Ectodermal cell (in vitro differentiated cells): ENCODE results near the gene XPO5.

ENCODE experiments used
- H3K27ac ChIP-seq: 2 replicates; pipeline ENCODE4 v1.7.0; 2013; ENCODE audit warnings: mild to moderate bottlenecking, low read depth, low read length; ENCODE audit not compliant: insufficient read depth, poor library complexity, severe bottlenecking
- H3K27me3 ChIP-seq: 2 replicates; pipeline ENCODE4 v1.7.0; 2013; ENCODE audit warnings: mild to moderate bottlenecking, low read length; ENCODE audit not compliant: insufficient read depth, control insufficient read depth, poor library complexity, severe bottlenecking
- H3K36me3 ChIP-seq: one replicate; pipeline ENCODE4 v1.7.0; 2013; ENCODE audit warnings: low read length; ENCODE audit not compliant: control insufficient read depth, insufficient read depth
- H3K4me1 ChIP-seq: one replicate; pipeline ENCODE4 v1.7.0; 2013; ENCODE audit warnings: low read length; ENCODE audit not compliant: control insufficient read depth, insufficient read depth
- H3K4me3 ChIP-seq: 2 replicates; pipeline ENCODE4 v1.7.0; 2013; ENCODE audit warnings: low read depth, low read length, control low read depth; ENCODE audit not compliant: insufficient read depth
- H3K9me3 ChIP-seq: 2 replicates; pipeline ENCODE4 v1.7.0; 2013; ENCODE audit warnings: mild to moderate bottlenecking, low read length, moderate library complexity; ENCODE audit not compliant: control insufficient read depth
- WGBS, 2 experiments: methylation state at CpG; one replicate each; pipeline ENCODE4 v1.1.7; 2013; ENCODE audit warnings: missing lambda C conversion rate in 2 of 2; 5-methylcytosine and 5-hydroxymethylcytosine counted together

Gene XPO5

DNA sequence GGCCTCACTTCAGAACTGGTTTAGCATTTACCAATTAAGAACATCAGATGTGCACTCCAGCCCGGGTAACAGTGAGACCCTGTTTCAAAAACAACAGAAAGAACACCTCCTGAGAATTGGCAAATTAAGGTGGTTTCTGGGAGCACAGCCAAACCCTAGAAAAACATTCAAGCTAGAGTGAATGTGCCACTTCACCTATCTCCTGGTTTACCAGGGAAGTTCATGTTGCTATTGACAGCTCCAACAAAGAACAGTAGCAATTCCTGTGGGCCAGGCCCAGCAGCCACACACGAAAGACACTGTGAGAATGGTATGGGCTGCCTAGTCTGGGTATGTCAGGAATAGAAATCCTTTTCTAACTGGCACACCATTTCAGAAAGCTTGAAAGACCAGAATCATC lies 54.0 kb downstream of the XPO5 start:
- H3K27me3 ChIP-seq = no peaks in the 10 kb centered on the region
- H3K36me3 ChIP-seq = peaks cover 67% of the 10 kb centered on the region
- 90 to 94% methylated on average over 2 of the region's 2 CpGs for WGBS, 2 experiments
- no peak overlapping the region for H3K4me3 ChIP-seq
- no peaks in the 10 kb centered on the region for H3K9me3 ChIP-seq
- no peak overlapping the region for H3K27ac ChIP-seq
- H3K4me1 ChIP-seq = no peaks in the 10 kb centered on the region

DNA sequence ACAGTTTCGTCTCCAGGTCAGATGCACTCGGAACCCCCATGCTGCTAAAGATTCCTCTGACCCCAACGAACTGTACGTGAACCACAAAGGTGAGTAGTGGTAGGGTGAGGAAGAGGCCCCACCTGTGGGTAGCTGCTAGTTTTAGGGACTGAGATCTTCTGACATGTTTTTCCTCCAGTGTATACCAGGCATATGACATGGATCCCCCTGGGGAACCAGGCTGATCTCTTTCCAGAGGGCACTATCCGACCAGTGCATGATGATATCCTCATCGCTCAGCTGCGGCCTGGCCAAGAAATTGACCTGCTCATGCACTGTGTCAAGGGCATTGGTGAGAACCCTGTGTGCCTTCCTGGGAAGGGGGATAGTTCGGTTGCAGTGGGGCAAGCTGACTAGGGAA lies 55.7 kb downstream of the XPO5 start:
- Histone ChIP-seq H3K4me1 (peaks cover 9% of the 10 kb centered on the region), H3K36me3 (peaks cover 52% of the 10 kb centered on the region), H3K9me3 (no peaks in the 10 kb centered on the region), H3K4me3 (no peak overlapping the region), H3K27ac (no peak overlapping the region), H3K27me3 (no peaks in the 10 kb centered on the region)
- 96 to 97% methylated on average over 8 of the region's 8 CpGs for WGBS, 2 experiments

DNA sequence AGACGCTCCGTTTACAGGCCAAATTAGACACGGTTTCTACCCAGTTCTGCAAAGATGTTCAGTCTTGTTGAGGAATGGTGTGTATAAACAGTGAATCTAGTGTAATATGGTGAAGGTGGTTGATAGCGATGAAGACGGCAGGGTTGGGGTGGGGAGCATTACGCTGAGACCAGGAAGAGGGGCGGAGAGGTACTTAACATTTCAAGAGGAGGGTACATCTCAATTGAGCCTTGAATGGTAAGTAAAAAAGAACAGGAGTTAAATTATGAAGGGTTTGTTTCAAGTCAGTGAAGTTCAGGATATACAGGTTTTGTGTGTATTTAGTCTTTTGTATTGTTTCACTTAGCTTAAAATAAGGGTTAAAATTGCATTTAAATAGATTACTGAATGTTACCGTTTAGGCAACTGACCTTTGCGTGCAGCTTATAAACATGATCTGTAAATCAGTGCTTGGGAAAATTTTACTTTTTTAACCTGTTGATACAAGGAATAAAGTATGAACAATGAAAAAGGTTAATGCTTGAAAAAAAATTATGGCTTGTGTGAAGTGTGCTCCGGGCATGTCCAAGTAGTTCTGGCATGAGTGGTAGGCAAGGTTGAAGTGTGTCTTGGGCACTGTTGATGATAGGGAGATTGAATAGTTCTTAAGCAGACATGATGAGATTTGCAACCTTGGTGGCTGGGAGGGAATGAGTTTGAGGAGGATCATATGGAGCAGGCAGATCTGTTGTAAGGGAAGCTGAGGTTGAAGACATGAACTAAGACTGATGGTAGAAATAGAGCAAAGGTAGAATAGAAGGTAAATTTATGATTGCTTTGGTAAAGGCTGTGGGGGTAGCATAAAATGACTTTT lies 58.1 kb downstream of the XPO5 start:
- H3K27ac ChIP-seq = no peak overlapping the region
- peaks cover 51% of the 10 kb centered on the region for H3K36me3 ChIP-seq
- H3K4me3 ChIP-seq = peak overlapping the region; percentile 99
- H3K4me1 ChIP-seq = peaks cover 9% of the 10 kb centered on the region
- no peaks in the 10 kb centered on the region for H3K27me3 ChIP-seq
- WGBS, 2 experiments = 11% methylated on average over 10 of the region's 10 CpGs
- no peaks in the 10 kb centered on the region for H3K9me3 ChIP-seq

DNA sequence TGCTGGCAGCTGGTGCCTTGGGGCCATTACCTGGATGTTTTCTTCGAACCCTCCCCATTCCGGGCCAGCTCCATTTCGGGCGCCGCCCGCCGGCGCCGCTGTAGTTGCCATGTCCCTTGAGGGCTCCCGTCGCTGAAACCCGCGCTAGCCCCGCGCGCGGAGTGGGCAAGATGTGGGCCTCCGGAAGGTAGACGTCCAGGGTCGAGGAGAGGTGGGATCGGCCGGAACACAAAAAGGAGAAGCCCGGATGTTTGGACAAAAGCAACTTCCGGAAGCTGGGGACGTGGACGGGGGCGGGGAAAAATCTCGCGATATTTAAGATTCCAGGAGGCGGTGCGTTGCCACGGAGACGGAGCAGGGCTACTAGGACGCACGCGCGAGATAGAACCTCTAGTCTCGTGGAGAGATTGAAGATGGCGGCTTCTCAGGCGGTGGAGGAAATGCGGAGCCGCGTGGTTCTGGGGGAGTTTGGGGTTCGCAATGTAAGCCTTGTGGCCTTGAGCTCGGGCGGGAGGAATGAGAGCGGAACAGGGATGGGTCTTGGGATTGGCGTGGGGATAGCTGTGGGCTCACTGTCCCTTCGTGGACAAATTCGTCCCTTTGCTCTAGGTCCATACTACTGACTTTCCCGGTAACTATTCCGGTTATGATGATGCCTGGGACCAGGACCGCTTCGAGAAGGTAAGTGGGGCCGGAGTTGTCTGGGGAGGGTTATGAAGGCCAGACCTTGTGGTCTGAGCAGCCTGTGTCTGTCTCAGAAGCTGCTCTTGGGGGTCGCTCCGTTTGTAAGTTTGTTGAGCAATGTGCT lies 58.9 kb downstream of the XPO5 start, which contains the start of the genes POLR1C and YIPF3:
Gene POLR1C (plus strand): TSS at position 393 of the 808 bp plus-strand sequence. CDS start 21 bp downstream, at position 414.
Gene YIPF3 (minus strand): TSS at position 230 of the 808 bp plus-strand sequence. CDS start 119 bp downstream, at position 111.
- Histone ChIP-seq H3K27ac (peak within 1 kb of the TSS; percentile 70), H3K27me3 (no peaks in the 10 kb centered on the region), H3K4me3 (peak within 1 kb of the TSS; percentile 99), H3K36me3 (peaks cover 47% of the 10 kb centered on the region), H3K9me3 (no peaks in the 10 kb centered on the region), H3K4me1 (peaks cover 9% of the 10 kb centered on the region)
- 0 to 1% methylated on average over 57 of the region's 57 CpGs for WGBS, 2 experiments

DNA sequence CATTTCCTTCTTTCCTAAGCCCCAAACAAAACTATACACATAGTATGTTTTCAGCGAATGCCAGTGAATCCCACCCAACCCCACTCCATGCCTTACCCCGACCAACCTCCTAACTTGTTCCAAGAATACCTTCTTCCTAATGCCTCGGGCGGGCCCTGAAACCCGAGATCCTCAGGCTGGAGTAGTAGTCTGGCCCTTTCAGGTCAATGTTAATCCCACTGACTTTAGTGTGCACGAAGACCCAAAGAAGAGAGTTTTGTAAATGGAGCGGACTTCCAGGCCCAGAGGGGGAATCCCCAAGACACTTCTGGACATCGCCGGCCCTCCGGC lies 59.5 kb downstream of the XPO5 start:
- Histone ChIP-seq H3K9me3 (no peaks in the 10 kb centered on the region), H3K4me3 (peak overlapping the region; percentile 99), H3K4me1 (peaks cover 9% of the 10 kb centered on the region), H3K36me3 (peaks cover 41% of the 10 kb centered on the region), H3K27me3 (no peaks in the 10 kb centered on the region), H3K27ac (peak overlapping the region; percentile 70)
- 2 to 4% methylated on average over 10 of the region's 10 CpGs for WGBS, 2 experiments

DNA sequence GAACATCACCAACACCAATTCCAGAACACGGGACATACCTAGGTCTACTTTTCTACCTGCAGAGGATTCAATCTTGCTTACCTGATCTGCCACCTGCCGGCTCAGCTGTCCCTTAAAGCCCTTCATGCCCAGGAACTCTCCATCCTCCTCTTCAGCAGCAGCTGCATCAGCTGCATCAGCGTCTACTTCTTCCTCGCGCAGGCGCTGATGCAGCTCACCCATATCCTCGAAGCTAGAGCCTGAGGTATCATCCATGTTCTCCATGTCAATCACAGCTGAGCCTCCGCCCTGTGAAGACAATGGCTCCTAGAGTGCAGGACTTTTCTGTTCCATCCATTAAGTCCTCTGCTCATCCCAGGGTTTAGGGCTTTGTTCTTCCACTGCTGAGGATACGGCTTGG lies 60.0 kb downstream of the XPO5 start:
- 89 to 90% methylated on average over 9 of the region's 9 CpGs for WGBS, 2 experiments
- Histone ChIP-seq H3K9me3 (no peaks in the 10 kb centered on the region), H3K36me3 (peaks cover 36% of the 10 kb centered on the region), H3K4me3 (peak overlapping the region; percentile 99), H3K27ac (no peak overlapping the region), H3K4me1 (peaks cover 9% of the 10 kb centered on the region), H3K27me3 (no peaks in the 10 kb centered on the region)

DNA sequence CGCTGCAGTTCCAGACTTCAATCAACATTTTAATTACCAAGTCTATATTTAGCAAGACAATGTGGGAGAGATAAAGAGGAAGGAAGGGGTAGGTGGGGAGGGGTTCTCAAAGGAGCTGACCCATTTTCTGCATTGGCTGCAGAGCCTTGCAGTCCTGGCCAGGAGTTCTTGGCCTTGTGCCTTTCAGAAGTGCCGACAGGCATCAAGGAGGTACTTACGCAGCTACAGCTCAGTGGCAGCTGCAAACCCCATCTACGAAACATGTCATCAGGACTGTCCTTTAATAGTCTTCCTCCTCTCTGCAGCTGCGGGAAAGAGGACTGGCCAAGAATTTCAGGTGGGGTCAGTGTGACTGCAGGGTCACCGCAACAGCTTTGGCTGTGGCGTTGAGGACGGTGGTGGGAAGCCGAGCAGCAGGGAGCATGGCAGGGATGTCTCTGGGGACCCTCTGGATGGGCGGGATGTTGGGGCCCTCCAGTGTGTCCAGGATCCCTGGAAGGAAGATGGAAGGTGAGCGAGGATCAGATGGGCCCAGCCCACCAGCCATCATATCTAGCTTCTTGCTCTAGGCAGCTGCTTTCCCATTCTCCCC lies 63.9 kb downstream of the XPO5 start:
- peaks cover 20% of the 10 kb centered on the region for H3K36me3 ChIP-seq
- no peak overlapping the region for H3K27ac ChIP-seq

DNA sequence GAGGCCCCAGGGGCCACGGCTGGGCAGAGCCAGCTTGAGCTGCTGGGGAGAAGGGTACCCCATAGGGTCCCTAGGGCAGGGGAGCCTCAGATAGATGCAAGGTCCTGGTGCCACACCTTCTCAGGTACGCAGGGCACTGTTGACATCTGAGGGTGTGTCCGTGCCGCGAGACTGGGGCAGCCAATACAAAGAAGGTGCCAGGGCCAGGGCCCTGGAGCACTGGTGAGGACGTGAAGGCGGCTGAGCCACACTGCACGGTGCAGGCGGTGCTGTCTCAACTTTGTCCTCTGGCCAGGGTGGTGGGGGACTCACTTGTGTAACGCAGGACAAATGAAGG lies 65.0 kb downstream of the XPO5 start:
- Histone ChIP-seq H3K4me3 (no peak overlapping the region), H3K9me3 (no peaks in the 10 kb centered on the region), H3K36me3 (peaks cover 20% of the 10 kb centered on the region), H3K4me1 (peaks cover 6% of the 10 kb centered on the region), H3K27me3 (peaks cover 32% of the 10 kb centered on the region), H3K27ac (no peak overlapping the region)
- WGBS, 2 experiments = 92 to 94% methylated on average over 10 of the region's 10 CpGs

More for the DNA sequence above, 63.9 kb downstream of the XPO5 start:
- Histone ChIP-seq H3K4me3 (no peak overlapping the region), H3K9me3 (no peaks in the 10 kb centered on the region), H3K27me3 (peaks cover 32% of the 10 kb centered on the region), H3K4me1 (peaks cover 9% of the 10 kb centered on the region)
- 95 to 96% methylated on average over 11 of the region's 11 CpGs for WGBS, 2 experiments

DNA sequence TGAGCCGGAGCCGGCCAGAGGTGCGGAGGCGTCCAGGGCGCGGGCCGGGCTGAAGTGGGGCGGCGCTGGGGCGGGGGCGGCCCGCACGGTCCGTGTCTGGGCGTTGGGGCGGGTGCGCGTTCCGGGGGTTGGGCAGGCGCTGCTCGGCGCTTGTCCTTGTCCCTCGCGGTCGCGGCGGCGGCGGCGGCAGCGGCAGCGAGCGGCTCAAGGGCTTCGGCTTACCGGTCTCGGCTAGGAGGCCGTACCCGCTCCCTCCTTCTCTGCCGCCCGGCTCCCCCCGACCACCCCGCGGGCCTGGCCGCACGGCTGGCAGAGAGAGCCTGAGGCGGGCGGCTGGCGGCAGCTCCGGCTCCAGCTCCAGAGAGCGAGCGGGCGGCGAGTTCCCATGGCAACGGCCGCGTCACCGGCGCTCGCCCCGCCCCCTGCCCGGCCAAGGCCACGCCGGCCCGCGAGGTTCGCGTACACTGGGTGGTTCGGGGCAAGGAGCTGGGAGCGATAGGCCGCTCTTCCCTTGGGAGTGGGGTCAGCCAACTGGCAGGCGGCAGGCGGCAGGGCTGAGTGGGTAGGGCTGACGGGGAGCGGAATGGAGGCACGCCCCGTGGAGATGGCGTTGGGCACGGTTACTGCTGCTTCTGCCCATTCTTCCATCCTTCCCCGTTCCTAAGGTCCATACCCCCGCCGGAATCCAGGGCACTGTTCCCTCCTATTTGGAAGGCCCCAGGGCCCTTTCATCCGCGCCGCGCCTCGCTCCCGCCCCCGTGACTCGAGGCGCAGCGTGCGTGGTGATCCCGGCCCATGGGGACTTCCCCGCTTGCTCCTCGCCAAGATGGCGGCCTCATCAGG lies 65.6 kb downstream of the XPO5 start, which contains the start of gene LRRC73:
Gene LRRC73 (minus strand): TSS at position 363 of the 843 bp plus-strand sequence. CDS start 561 bp downstream, outside the sequence.
- H3K27me3 ChIP-seq = peaks cover 32% of the 10 kb centered on the region
- H3K9me3 ChIP-seq = no peaks in the 10 kb centered on the region
- H3K4me1 ChIP-seq = peaks cover under 1% of the 10 kb centered on the region
- peaks cover 20% of the 10 kb centered on the region for H3K36me3 ChIP-seq
- H3K4me3 ChIP-seq = peak within 1 kb of the TSS; percentile 56
- H3K27ac ChIP-seq = no peak within 1 kb of the TSS
- 15% methylated on average over 96 of the region's 96 CpGs for WGBS, 2 experiments
